T-helper 2 cell treated with Interferon-gamma antibody and Interleukin-4, amounts not matched to agents 5 μg/mL and 100 μg/mL, for 36 hours (primary cell): ENCODE results near the gene COL23A1.

Source experiments
- DNase-seq: peaks from one replicate; pipeline ENCODE4 v3.0.0; 2021; ENCODE audit warnings: low spot score
- H3K27ac Mint-ChIP-seq: one replicate; pipeline ENCODE4 v1.8.0; 2021; ENCODE audit warnings: mild to moderate bottlenecking, mixed read lengths
- H3K27me3 Mint-ChIP-seq: one replicate; pipeline ENCODE4 v1.8.0; 2021; ENCODE audit warnings: low read depth, mixed read lengths
- H3K36me3 Mint-ChIP-seq: one replicate; pipeline ENCODE4 v1.8.0; 2021; ENCODE audit warnings: low read depth, mixed read lengths
- H3K4me1 Mint-ChIP-seq: one replicate; pipeline ENCODE4 v1.8.0; 2021; ENCODE audit warnings: low read depth, mixed read lengths
- H3K4me3 Mint-ChIP-seq: one replicate; pipeline ENCODE4 v1.8.0; 2022; ENCODE audit warnings: mild to moderate bottlenecking, moderate library complexity, mixed read lengths
- H3K9me3 Mint-ChIP-seq: one replicate; pipeline ENCODE4 v1.8.0; 2021; ENCODE audit warnings: mixed read lengths

Gene COL23A1

DNA sequence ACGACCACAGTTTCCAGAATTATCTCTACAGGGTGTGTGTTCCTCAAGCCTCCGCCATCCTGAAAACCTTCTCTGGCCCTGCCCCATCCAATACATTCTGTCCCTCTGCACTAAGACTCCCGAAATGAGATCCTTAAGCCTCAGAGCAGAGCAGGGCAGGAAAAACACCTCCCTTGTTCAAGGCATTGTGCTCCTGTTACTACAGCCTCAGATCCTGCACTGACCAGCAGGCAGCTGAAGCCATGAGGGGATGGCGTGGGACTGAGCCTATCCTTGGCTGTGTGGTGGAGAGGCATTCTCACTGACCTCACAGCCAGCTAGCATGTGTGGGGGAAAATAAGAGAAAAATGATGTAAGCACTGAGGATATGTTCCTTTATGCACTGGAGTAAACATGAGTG lies 250.9 kb downstream of the COL23A1 start:
- Mint-ChIP-seq H3K27ac (no peak overlapping the region), H3K4me3 (no peak overlapping the region)

DNA sequence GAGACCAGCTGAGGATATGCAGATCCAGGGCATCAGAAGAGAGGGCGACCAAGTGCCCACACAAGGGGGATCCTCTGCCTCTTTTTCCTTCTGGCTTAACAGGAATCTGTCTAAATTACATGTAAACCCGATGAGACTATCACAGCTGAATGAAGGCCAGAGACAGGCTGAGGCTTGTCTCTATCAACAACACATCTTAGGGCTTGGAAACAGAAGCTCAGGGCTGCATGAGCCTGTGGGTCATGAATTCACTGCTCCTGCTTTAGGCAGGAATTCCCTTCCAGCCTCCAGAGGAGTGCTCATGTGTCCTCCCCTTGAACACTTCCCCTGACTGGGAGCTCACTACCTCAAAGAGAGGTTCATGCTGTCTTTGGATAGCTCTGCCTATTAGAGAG lies 251.4 kb downstream of the COL23A1 start:
- H3K9me3 Mint-ChIP-seq = no peaks in the 10 kb centered on the region
- no peak for DNase-seq
- H3K4me1 Mint-ChIP-seq = no peaks in the 10 kb centered on the region
- H3K4me3 Mint-ChIP-seq = no peak overlapping the region
- H3K36me3 Mint-ChIP-seq = no peaks in the 10 kb centered on the region
- H3K27me3 Mint-ChIP-seq = peaks cover 3% of the 10 kb centered on the region
- no peak overlapping the region for H3K27ac Mint-ChIP-seq

More for the DNA sequence above, 250.9 kb downstream of the COL23A1 start:
- Mint-ChIP-seq H3K4me1 (no peaks in the 10 kb centered on the region), H3K9me3 (no peaks in the 10 kb centered on the region), H3K27me3 (peaks cover 3% of the 10 kb centered on the region), H3K36me3 (no peaks in the 10 kb centered on the region)
- no peak for DNase-seq

DNA sequence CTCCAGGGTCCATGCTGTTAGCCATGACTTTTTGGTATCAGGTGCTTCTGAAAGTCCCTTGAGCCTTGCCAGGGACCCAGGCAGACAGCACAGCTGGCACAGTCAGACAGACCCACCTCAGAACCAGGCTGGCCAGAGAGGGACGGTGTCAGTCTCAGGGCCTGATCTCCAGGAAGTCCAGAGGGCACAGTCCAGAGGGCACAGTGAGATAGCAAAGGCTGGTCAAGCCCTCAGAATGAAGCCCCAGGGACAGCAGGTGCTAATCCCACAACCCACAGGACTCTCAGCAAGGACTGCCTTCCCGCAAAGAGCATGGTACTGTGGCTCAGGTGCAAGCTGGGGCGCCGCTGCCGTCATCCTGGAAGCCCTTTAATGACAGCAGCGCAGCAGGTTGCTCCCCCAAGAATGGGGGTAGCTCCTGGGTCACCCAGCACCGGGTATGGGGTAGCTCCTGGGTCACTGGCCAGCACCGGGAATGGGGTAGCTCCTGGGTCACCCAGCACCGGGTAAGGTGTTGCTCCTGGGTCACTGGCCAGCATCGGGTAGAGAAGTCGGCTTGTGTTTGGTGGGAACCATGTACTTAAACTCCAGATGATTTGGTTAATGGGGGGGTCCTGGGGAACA lies 252.0 kb downstream of the COL23A1 start:
- Mint-ChIP-seq H3K4me3 (no peak overlapping the region), H3K36me3 (no peaks in the 10 kb centered on the region), H3K27ac (no peak overlapping the region), H3K27me3 (peaks cover 3% of the 10 kb centered on the region), H3K4me1 (no peaks in the 10 kb centered on the region), H3K9me3 (no peaks in the 10 kb centered on the region)
- DNase-seq = no peak

DNA sequence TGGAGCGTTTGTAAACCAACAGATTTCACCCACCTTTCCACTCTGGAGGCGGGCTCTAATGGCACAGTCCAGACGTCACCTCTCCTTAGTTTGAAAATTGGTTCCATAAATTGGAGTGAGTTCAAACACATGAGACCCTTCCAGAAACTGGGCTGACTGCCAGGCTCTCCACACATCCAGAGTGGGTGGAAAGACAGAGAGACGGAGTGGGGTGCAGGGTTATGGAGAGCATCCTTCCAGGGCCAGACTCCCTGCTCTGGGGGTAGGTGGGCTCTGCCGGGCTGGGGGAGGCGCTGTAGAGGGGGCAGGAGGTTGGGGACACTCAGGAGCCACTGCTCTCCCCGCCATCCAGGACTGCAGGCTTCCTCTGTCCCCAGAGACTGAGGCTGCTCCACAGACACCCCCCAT lies 252.9 kb downstream of the COL23A1 start:
- no peak for DNase-seq
- Mint-ChIP-seq H3K4me1 (no peaks in the 10 kb centered on the region), H3K27me3 (peaks cover 3% of the 10 kb centered on the region), H3K27ac (no peak overlapping the region), H3K9me3 (no peaks in the 10 kb centered on the region), H3K4me3 (no peak overlapping the region), H3K36me3 (no peaks in the 10 kb centered on the region)

DNA sequence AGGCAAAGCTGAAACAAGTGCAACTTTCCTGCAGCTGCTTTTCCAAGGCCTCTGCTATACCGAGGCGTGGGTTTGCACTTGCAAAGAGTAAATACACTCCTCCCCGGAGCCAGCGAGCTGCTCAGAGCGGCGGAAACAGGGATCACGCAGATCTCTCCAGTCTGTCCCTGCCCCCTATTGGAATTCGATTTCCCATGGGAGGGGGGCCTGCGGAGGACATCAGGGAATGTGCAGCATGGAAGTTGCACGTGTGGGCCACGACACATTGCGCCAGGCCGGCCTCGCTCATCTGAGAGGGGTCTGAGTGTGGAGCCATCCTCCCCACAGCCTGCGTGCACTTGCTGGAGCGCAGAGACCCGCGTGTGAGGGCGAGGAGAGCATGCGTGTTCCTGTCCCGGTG lies 253.3 kb downstream of the COL23A1 start:
- Mint-ChIP-seq H3K4me3 (no peak overlapping the region), H3K4me1 (no peaks in the 10 kb centered on the region), H3K36me3 (no peaks in the 10 kb centered on the region), H3K27ac (no peak overlapping the region), H3K9me3 (no peaks in the 10 kb centered on the region), H3K27me3 (peaks cover 2% of the 10 kb centered on the region)
- no peak for DNase-seq

DNA sequence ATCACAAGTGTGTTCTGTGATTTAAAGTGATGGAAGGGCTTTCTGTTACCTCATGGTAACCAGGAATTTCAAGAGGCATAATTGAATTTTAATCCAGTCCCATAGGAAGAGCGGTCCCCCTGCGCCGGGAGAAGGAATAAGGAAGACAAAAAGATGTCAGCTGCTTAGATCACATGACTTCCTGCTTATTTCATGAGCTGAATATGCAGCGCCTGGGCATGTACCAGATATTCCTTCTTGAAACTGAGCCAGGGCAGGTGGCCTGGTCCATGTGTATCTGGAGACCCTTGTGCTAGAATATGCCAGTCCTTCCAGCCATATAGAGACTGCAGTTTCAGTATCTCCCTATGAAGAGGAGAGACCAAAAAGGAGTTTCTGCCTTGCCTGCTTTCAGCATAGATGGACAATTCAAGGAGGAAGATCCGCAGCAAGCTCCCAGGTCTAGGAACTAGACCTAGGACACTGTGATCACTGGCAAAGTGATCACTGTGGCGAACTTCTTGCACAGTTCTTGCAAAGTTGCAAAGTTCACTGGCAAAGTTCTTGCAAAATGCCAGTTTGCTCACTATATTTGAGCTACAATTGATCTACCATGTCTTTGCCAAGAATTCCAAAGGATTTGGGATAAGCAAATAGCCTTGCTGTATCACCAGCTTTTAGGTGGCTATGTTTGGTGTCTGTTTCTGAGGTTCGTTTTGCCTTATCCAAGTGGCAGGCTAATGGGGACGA lies 254.7 kb downstream of the COL23A1 start:
- H3K27me3 Mint-ChIP-seq = no peaks in the 10 kb centered on the region
- no peaks in the 10 kb centered on the region for H3K36me3 Mint-ChIP-seq
- H3K9me3 Mint-ChIP-seq = no peaks in the 10 kb centered on the region
- no peak for DNase-seq
- no peak overlapping the region for H3K27ac Mint-ChIP-seq
- H3K4me3 Mint-ChIP-seq = no peak overlapping the region
- H3K4me1 Mint-ChIP-seq = peaks cover 2% of the 10 kb centered on the region

DNA sequence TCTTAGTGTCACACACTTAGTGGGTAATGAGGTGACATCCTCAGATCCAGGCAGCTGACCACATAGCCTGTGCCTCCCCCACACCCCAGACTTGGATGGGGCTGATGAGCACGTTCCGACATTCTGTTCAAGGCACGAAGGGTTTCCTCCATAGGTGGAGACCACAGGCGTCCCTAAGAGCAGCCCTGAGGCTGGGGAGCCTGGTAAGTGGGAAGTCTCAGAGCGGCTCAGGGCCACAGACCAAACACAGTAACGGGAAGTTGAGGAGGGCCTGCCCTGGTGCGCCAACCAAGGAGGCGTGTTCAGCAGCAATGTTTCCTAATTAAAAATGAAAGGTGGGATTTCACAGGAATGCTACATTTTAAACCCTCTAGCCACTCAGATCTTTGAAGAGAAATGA lies 255.3 kb downstream of the COL23A1 start:
- Mint-ChIP-seq H3K27me3 (no peaks in the 10 kb centered on the region), H3K27ac (no peak overlapping the region), H3K36me3 (no peaks in the 10 kb centered on the region), H3K4me1 (peaks cover 2% of the 10 kb centered on the region), H3K4me3 (no peak overlapping the region), H3K9me3 (no peaks in the 10 kb centered on the region)
- no peak for DNase-seq

DNA sequence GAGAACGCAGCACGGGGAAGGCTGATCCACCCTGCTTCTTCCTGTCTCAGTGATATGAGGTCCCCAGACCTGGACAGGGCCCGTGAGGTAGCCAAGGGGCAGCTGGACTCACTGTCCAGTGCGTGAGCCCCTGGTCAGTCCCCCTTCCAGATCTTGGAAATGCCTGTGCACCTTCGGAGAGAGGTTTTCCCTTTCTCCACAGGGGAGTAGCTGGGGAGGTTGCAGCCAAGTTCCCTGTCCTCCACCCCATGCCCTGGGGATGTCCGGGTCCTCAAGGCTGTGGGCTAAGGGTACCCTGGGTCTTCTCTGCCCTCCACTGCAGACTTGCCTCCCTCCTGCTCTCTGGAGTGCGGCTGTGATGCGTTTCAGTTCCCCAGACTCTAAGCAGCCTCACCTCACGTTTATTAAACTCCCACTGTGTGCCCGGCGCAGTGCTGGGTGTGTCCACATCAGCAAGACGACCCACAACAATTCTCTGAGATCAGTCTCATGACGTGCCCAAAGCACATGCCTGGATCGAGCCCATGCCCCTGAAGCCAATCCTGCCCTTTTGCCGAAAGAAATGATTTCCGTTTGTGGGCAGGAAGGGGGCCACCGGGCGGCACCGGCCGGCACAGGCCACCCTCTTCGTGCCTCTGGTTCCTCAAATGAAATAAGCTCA lies 256.2 kb downstream of the COL23A1 start:
- DNase-seq = no peak
- Mint-ChIP-seq H3K27ac (no peak overlapping the region), H3K27me3 (no peaks in the 10 kb centered on the region), H3K9me3 (no peaks in the 10 kb centered on the region), H3K36me3 (no peaks in the 10 kb centered on the region), H3K4me1 (peaks cover 2% of the 10 kb centered on the region), H3K4me3 (no peak overlapping the region)

DNA sequence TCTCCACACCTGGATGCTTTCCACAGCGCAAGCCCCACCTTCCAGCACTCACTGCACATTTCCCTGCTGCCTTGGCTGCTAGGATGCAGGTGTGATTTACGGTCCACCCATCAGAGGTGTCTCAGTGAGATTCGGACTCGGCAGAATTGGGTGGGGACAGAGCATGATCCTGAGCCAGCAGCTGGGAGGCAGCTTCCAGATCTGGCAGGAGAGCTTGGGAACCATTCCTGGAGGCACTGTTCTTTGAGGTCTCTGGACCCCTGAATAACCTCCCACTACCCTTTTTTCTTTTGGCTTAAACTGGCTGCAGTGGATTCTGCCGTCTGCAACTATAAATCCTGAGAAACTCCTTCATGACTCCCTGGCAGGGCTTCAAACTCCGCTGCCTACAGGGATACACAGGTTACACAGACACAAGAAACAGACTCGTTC lies 258.0 kb downstream of the COL23A1 start:
- Mint-ChIP-seq H3K27me3 (no peaks in the 10 kb centered on the region), H3K4me3 (no peak overlapping the region), H3K27ac (no peak overlapping the region), H3K4me1 (peaks cover 2% of the 10 kb centered on the region), H3K36me3 (no peaks in the 10 kb centered on the region), H3K9me3 (no peaks in the 10 kb centered on the region)
- DNase-seq = no peak

DNA sequence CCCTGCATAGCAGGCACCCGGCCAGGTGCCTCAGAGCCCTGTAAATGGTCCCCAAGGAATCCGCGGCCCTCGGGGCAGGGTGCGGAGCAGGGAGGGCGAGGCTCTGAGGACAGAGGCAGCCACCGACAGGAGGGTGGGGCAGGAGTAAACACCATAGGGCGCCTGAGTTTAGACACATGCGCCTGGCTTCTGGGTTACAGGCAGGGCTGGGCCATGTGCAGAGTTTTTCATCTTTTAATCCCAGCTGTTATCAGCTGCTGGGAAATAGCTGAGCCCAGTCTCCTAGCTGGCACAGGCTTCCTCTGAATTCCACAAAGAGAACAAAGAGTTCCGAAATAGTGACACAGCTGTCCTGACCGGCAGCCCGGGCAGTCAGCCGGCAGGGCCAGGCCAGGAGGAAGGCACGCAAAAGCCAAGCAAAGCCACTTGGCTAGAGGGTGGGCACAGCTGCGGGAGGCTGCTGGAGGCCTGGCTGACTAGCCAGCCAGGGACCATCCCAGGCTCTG lies 258.6 kb downstream of the COL23A1 start:
- Mint-ChIP-seq H3K27ac (no peak overlapping the region), H3K27me3 (no peaks in the 10 kb centered on the region), H3K9me3 (no peaks in the 10 kb centered on the region), H3K4me1 (peaks cover 2% of the 10 kb centered on the region), H3K36me3 (no peaks in the 10 kb centered on the region), H3K4me3 (no peak overlapping the region)
- DNase-seq = no peak

DNA sequence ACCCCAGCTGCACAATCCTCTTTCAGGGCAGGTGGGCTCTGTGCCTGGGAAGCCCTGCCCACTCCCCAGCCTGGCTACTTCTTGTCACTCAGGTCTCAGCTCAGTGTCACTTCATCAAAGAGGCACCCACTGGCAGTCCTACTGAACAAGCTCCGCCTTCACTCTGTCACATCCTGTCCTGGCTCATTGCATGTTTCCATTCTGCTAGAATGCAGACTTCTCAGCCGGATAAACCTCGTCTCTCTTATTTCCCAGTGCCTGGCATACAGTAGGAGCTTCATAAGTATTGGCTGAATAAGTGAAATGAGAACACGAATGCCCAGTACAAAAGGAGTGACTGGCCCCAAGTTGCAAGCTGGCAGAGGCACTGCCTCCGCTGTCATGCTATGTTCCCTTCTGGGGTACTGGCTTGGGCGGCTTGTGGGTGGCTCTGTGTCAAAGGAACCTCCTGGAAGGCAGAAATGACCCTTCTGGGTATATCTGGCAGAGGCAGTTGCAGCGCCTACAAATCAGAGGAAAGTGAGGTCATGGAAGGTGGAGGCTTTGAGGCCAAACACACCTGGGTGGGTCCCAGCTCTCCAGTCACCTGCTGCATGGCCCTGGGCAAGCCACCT lies 259.3 kb downstream of the COL23A1 start:
- peak; percentile 5 for DNase-seq
- H3K9me3 Mint-ChIP-seq = no peaks in the 10 kb centered on the region
- peak overlapping the region; percentile 79 for H3K27ac Mint-ChIP-seq
- H3K4me1 Mint-ChIP-seq = peaks cover 2% of the 10 kb centered on the region
- no peaks in the 10 kb centered on the region for H3K36me3 Mint-ChIP-seq
- H3K27me3 Mint-ChIP-seq = no peaks in the 10 kb centered on the region
- no peak overlapping the region for H3K4me3 Mint-ChIP-seq

DNA sequence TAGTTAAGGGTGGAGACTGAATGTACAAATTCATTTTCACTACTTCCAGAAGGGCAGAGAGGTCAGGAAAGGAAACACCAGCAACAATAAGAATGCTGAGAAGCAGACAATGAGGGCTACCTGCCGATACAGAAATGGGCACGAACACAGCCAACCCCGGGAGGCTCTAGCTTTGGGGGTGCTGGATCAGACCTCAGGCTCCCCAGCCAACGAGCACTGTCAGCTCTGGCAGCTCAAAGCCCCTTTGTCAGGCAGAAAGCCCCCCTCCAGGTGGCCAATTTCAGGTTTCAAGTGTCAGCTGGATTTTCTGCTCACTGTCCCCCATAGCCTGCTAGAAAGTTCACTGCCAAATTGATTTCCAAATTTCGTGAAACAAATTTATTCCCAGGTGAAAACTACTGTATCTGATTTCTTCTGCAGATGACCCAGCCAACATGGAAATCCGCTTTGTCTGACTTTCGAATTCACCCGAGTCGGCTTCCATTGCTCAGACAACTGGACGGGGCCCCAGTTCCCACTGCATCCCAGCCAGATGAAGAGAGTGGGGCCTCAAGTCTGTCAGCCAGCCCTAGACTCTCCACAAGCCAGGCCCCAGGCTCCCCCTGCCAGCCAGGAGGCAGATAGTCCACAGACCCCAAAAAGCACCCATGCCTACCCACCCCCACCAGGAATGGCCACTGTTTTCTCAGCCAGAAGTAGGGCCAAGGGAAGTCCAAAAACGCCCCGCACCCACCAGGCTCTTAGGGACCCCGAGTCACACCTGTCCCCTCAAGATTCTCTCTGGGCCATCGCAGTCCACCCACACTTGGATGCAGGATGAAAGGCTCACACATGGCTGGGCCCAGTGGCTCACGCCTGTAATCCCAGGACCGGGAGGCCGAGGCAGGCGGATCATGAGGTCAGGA lies 261.1 kb downstream of the COL23A1 start:
- H3K27me3 Mint-ChIP-seq = no peaks in the 10 kb centered on the region
- no peak overlapping the region for H3K27ac Mint-ChIP-seq
- no peaks in the 10 kb centered on the region for H3K36me3 Mint-ChIP-seq
- H3K9me3 Mint-ChIP-seq = no peaks in the 10 kb centered on the region
- DNase-seq = no peak
- H3K4me1 Mint-ChIP-seq = peaks cover 2% of the 10 kb centered on the region
- no peak overlapping the region for H3K4me3 Mint-ChIP-seq

DNA sequence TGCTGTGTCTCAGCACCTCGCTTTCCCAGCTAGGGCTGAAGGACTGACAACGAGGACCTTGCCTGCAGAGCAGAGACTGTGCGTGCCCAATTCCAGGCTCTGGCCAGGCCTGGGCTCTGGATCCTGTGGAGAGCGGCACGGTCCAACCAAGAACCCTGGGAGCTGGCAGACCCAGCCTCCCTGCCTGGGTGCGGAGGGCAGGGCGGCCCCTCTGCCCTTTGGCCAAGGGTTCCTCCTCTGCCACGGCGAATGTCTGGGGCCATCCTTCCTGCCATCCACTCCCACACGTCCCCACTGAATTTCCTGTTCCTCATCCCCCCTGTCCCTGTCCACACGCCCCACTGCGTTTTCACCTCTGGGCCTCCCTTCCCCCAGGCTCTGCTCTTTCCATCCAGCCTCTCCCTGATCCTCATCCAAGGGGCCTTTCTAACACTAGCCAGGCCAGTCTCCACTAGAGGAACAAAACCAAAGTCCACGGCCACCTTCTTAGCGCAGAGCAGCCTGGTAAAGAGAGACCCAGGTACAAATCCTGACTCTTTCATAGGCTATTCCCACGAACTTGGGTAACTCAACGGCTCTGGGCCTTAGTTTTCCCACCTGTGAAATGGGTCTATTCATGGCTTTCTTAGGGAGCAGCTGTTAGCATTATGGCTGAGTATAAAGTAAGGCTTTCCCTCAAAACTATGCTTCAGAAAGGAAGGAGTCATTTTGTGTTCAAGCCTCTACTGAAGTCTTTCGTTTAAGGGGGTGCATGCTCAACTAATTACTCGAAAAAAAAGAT lies 262.1 kb downstream of the COL23A1 start:
- Mint-ChIP-seq H3K27ac (no peak overlapping the region), H3K36me3 (no peaks in the 10 kb centered on the region), H3K27me3 (no peaks in the 10 kb centered on the region), H3K4me3 (no peak overlapping the region), H3K4me1 (peaks cover 2% of the 10 kb centered on the region), H3K9me3 (no peaks in the 10 kb centered on the region)
- no peak for DNase-seq
